ENCODE results near the gene NLN.
"Not testable (repeated sequence)": the region's sequence is repeated elsewhere in the genome, so short reads cannot be mapped to it uniquely, and the experiment has no call there.

Gene NLN

DNA sequence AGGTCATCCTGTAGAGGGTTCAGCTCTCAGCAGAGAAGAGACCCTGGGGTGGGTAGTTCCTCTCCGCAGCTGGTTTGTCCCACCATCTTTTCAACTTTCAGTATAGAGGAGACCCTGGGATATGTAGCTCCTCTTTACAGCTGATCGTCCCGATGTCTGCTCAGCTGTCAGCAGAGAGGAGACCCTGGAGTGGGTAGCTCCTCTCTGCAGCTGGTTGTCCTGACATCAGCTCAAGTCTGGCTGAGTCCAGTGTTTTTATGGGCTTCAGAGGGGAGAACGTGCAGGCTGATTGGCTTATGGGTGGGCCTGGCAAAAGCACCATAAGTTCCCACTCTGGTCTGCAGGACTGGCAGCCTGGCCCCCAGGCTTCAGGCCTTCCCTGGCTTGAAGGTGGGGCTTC lies 80.8 kb downstream of the NLN start:
- TF ChIP-seq, protein P1, sequence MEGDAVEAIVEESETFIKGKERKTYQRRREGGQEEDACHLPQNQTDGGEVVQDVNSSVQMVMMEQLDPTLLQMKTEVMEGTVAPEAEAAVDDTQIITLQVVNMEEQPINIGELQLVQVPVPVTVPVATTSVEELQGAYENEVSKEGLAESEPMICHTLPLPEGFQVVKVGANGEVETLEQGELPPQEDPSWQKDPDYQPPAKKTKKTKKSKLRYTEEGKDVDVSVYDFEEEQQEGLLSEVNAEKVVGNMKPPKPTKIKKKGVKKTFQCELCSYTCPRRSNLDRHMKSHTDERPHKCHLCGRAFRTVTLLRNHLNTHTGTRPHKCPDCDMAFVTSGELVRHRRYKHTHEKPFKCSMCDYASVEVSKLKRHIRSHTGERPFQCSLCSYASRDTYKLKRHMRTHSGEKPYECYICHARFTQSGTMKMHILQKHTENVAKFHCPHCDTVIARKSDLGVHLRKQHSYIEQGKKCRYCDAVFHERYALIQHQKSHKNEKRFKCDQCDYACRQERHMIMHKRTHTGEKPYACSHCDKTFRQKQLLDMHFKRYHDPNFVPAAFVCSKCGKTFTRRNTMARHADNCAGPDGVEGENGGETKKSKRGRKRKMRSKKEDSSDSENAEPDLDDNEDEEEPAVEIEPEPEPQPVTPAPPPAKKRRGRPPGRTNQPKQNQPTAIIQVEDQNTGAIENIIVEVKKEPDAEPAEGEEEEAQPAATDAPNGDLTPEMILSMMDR (IDR thresholded peaks at IDR 0.05; ENCODE audit: extremely low read depth, missing control alignments): no peak
- no peak for DNase-seq (ENCODE audit: low spot score)

DNA sequence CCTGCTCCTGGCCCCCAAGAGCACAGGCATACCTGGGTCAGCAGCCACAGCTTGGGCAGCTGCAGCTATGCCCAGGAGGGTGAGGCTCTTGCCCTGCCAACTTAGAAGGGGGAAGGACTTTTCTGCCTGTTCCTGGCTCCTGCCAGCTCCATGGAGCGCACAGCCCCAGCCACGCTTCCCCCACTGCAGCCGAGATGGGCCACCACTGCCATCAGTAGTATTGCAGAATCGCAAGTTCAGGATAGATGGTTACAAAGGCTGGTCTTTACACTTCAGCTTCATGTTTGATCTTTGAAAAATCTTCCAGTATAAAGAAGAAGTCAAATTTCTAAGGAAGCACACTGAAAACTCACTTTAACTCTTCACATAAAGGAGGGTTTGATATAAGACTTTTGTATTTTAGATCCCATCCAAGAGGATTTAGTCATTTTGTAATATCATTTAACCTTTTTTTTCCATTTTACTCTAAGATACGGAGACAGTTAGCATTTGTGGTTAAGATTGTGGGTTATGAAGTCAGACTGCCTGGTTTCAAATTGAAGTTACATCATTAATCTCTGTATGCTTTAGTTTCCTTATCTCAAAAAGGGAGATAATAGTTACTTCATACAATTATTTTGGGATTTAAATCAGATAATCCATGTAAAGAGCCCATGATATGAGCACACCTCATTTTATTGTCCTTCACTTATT lies 81.8 kb downstream of the NLN start:
- peak; percentile 20 for DNase-seq (ENCODE audit: low spot score)
- TF ChIP-seq, protein P1 (IDR thresholded peaks at IDR 0.05; ENCODE audit: extremely low read depth, missing control alignments): no peak

DNA sequence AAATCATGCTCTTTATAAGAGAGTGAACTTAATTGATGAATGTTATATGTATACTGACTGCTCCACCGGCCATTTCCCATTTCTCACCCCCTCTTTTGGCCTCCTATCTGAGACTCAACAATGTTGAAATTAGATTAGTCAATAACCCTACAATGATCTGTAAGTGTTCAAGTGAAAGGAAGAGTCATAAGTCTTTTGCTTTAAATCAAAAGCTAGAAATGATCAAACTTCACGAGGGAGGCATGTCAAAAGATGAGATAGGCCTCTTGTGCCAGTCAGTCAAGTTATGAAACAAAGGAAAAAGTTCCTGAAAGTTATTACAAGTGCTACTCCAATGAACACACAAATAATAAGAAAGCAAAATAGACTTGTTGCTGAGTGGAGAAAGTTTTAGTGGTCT lies 83.1 kb downstream of the NLN start:
- TF ChIP-seq, protein P1 (IDR thresholded peaks at IDR 0.05; ENCODE audit: extremely low read depth, missing control alignments): no peak
- no peak for DNase-seq (ENCODE audit: low spot score)

DNA sequence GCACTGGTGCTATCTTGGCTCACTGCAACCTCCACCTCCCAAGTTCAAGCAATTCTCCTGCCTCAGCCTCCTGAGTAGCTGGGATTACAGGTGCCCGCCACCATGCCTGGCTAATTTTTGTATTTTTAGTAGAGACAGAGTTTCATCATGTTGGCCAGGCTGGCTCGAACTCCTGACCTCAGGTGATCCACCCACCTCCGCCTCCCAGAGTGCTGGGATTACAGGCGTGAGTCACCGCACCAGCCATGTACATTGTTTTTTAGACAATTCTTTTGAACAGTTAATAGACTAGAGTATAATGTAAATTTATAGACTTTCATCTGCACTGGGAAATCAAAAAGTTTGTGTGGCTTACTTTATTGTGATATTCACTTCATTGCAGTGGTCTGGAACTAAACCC lies 85.5 kb downstream of the NLN start:
- DNase-seq (ENCODE audit: low spot score): not testable (repeated sequence)

DNA sequence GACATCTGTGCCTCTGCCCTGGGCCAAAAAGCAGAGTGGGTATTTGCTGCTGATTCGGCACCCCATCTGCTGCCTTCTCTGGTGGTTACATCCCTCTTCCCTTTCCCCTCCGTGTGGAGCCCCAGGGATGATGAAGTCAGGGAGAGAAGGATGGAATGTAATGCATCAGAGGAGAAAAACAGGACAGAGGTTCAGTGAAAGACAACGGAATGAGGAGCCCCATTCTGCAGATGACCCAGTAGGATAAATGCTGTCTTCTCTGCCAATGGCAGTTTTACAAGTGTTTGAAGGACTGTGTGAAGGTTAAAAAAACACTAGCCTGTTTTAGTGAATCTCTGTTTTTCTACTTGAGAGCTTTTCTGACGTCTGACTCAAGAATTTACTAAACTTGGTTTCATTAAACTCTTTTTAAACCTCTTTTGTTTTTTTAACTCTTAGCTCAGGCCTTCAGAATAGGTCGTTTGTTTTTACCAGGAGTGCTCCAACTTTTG lies 86.3 kb downstream of the NLN start:
- TF ChIP-seq, protein P1 (IDR thresholded peaks at IDR 0.05; ENCODE audit: extremely low read depth, missing control alignments): no peak
- no peak for DNase-seq (ENCODE audit: low spot score)

DNA sequence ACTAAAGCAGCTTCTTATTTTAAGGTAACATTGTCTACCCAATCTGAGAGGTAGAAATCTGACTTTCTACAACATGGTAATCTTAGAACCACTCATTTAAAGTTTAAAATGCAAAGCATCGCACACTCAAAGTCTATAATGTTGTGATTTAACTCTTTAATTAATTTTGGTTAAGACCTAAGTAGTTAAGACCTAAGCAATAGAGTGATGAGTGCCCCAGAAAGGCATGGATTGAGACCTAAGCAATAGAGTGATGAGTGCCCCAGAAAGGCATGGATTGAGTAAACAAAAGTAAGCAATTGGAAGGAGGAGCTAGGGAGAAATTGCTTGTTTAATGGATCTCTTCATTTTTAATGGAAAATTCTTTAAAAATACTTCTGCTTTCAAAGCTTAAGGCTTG lies 86.8 kb downstream of the NLN start:
- TF ChIP-seq, protein P1 (IDR thresholded peaks at IDR 0.05; ENCODE audit: extremely low read depth, missing control alignments): no peak
- no peak for DNase-seq (ENCODE audit: low spot score)

DNA sequence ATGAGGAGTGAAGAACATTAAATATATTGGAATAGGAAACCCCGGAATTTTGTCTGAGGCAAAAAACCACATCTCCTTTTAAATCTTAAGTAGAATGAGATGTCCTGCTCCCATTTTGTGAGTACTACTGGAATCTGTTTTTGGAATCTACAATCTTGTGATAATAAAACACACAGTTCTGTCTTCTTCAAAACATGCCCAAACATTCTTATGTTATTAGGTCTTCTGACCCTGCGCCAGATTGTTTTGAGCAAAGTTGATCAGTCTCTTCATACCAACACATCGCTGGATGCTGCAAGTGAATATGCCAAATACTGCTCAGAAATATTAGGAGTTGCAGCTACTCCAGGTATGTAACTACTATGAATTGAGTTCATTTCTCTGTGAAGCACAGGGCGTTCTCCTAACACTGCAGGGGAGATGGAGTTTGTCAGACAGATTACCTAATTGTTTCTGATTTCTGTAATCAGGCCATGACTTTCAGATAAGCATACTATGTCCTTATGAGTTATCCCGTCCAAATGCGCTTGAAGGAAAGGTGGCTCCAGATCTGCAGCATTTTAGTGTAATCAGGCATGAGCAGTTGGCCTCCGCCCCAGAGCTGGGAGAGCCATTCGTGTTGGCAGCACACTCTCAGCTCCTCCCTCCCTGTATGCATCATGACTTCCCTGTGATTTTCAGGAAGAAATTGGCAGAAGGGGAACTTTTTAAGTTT lies 88.0 kb downstream of the NLN start:
- TF ChIP-seq, protein P1 (IDR thresholded peaks at IDR 0.05; ENCODE audit: extremely low read depth, missing control alignments): no peak
- DNase-seq (ENCODE audit: low spot score): no peak

Measured in GM20000 (cell line).